Cerebellar nuclear complex (tissue), 1 donor: ENCODE measurements around the gene IRX2.

Experiments used
- DNase-seq, 2 experiments: peaks; one replicate each; lab custom pipeline; 2025; lab: John Stamatoyannopoulos, UW

IRX2 gene

DNA sequence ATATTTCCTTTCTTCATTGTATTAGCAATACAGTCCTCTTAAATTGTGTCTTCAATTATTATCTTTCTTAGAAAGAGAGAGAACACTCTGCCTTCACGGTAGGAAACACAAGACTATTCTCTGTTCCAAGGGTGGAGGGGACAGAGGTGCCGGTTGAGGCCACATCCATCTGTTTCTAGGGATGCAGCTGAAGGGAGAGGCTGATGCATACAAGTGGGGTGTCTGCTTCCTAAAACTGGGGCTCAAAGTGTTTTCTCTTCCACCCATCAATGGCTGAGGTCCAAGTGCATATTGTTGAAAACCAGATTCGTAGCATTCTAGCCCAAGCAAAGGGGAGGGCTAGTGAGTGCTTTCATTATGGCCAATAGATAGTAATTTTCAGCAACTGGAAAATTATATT, 9.5 kb downstream of the IRX2 start:
- DNase-seq = no peak

DNA sequence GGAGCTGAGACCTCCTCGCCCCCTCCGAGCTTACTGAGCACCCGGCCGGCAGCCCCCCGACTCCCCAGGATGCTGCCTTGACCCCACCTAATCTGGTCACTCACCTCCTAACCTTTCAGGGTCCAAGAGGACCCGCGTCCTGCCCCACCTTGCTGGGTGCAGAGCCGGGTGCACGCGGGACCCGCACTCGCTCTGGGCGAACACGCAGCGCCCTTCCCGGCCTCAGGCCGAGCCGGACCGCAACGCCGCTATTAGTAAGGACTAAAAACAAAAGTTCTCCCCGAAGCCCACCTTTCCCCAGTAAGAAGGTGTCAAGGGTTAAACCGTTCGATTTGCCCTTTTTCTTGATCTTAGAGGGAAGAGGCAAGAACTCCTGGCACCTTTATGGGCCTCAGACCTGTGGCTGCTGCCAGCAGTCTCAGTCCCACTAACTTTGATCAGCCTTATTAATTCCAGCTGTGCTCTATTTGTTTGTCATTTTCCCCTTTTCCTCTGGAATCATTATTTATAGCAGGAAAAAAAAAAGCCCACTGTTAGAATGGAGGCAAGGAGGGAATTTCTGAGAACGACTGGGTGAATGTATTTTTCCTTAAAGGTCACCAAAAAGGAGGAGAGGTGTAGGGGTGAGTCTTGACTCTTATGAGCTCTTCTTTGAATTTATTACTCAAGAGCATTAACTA, 10.5 kb downstream of the IRX2 start:
- no peak for DNase-seq

DNA sequence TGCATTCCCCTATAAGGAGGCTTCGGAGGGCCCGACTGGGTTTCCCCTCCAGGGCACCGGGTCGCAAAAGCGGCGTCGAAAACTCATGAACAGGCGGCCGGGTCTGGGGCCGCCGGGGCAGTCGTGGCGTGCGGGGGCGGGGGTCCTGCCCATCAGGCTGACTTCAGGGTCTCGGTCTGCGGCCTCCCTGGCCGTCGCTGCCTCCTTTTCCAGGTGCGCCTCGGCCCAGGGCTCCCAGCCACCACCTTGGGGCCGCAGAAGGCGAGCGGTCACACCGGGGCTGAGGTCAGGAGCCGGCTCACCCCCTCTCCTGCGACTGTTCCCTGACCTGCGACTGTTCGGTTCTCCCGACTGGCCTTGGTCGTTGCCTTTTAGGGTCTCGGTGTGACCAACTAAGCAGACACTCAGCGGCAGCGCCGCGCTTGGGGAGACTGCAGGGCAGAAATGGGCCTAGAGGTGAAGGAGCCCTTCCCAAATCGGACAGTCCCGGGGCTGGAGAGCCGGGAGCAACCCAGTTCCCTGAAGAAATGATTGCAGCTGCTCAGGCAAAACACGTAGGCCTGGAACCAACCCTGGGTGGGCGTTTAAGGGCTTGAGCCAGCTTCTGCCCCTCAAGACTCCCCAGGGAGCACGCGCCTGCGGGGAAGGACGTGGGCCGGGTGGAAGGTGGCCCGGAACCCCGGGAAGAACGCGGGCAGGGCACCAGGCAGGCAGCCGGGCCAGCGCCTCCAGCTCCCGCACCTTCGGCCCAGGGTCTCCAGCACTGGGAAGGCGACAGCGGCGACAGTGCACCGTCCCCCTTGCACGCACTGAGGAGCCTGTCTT, 11.2 kb downstream of the IRX2 start:
- DNase-seq = no peak

DNA sequence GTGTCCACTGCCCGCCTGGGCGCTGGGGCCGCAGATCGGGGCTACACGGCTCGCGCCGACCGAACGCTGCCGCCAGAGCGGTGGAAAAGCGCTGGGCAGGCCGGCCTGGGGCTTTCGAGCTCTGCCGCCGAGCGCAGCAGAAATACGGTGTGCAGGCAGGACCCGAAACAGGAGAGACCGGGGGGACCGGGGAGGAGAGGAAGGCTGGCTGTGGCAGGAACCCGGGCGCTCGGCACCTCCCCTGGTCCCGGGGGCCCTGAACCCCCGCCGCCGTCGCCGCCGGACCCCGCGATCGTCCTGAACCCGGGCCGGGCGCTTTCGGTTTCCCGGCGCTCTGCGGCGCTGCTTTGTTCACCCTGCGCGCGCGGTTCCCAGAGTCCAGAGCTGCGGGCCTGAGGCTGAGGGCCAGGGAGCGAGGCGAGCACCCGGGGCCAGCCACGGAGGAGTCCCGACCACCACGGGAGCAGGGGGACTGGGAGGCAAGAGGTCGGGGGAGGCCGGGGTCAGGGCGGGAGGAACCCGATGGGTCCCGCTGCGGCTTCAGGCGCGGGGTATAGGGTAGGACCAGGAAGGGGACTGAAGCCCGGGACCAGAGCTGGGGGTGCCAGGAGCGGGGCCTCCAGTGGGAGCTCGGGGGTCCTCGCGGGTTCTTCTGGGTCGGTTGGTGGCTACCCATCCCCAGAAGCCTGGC, 12.0 kb downstream of the IRX2 start:
- no peak for DNase-seq

DNA sequence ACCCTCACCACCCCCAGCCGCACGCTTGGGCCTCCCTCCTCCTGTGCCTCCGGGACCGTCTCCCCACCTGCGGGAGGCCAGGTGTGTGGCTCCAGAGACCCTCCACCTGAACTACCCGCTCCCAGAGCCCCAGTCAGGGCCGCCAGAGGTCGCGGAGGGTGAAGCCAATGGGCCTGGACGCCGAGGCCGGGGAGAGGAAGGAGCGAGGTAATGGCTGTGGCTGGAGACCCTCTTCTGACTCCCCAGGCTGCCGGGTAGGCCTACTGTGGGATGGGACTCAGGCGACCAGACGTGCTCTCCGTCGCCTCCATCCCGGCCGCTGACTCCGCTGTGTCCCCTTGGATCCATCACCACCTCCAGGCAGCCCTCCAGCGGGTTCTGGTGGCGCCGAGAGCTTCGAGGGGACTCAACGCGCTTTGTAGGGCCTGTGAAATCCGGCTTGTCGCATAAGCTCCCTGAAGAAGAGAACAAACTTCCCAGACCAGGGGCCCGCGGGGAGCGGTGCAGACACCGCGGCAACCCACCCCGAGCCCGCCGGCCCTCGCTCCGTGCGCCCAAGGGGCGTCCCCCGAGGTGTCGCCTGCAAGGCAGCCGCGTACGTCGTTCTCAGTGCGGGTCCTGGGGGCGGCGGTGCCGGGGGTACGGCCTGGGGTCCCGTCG, 12.6 kb downstream of the IRX2 start:
- no peak for DNase-seq

DNA sequence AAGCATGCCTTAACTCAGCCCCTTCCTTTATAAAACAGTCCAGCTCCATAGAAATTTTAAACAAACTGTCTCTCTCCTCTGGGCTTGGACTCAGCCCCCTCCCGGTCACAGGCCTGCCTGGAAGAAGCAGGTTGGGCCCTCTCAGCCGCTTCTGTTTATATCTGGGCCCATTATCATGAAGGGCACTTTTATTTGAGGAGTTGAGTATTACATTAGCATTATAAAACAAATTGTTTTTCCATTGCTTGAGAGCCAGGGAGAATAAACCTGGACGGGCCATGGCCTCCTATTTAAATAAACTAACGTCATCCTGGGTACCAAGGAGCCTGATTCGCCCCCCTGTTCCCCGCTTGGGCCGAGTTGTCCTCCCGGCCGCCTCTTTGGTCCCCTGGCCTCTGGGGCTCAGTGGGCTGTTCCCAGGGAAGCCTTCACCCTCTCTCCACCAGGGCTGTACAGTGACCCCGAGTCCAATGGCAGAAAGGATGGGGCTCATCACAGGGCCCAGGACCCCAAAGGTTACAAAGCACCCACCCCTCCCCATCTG, 13.2 kb downstream of the IRX2 start:
- no peak for DNase-seq

DNA sequence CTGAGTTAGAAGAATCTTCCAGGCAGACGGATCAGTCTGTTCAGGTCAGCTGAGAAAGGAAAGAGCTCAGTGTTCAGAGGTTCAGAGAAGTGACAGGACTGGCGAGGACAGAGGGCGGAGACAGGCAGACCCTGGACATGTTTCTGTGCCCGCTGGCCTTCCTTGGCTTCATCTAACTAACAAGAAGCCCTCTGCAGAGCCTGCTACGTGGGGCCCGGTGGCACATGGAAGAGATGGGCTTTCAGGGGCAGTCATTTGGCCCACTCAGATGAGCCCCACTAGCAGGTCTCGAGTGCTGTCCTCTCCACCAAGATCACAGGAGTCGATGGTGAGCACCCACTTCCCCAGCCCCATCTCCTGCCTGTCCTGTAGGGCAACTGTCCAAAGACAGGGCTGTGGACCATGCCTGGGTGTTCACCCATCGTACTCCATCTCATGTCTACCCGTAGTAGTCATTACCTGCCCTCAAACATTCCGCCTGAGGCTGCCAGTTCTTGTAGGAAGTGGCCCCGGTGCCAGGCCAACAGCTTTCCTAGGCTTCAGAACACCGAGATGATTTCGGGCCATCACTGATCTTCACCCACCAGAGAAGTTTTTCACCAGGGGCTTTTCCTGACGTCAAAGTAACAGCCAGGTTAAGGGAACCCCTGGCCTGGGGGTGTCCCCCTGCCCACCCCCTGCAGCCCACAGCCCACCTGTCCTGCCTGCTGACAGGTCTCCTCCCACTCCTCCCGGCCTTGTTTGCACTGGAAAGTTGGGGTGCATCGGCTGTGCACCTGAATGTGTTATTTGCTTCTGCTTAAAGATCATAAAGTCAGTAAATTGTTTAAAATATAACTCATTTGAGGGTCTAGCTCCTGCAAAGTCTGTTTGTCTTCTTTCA, 14.0 kb downstream of the IRX2 start:
- DNase-seq = no peak

DNA sequence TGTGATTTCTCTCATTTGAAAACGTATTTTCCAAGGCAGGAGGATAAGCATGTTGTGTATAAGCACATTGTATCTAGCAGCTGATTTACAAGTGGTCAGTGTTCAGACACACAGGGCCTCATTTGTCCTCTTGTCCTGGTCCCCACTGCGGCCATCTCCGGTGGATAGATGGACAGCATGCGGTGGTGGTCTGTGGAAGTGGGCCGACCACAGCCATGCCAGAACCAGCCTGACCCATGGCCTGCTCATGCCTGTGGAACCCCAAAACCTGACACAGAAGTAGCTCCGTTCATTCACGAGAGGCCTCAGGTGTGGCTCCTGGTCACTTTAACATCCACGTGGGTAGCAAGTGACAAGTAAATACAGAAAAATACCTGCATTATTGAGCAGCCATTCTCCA, 14.6 kb downstream of the IRX2 start:
- DNase-seq = no peak

DNA sequence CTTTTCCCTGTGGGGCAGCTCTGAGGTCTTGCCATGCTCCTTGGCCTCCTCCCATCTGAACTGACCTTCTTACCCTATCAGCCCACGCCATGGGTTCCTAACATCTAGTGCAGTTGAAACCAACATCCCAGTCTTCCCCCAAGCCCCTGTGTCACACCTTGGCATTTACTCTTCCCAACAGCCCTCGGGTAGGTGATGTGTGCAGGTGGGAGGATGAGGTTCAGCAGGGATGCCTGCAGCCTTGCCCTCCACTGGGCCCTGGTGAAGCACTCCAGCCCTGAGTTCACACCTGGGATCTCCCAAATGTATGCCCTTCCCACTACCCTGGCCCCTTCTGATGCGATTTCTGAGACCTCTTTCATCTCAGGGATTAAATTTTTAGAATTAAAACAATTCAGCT, 15.5 kb downstream of the IRX2 start:
- DNase-seq = no peak

DNA sequence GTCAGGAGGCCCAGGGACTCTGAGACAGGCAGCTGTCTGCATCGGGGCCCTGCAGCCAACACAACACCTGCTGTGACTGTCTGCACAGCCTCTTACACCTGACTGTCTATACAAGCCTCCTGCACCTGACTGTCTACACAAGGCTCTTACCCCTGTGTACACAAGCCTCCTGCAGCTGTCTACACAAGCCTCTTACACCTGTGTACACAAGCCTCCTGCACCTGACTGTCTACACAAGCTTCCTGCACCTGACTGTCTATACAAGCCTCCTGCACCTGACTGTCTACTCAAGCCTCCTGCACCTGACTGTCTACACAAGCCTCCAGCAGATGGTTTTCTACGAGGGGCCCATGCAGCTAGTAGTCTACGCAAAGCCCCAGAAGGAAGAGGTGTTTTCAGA, 18.6 kb downstream of the IRX2 start:
- no peak for DNase-seq

DNA sequence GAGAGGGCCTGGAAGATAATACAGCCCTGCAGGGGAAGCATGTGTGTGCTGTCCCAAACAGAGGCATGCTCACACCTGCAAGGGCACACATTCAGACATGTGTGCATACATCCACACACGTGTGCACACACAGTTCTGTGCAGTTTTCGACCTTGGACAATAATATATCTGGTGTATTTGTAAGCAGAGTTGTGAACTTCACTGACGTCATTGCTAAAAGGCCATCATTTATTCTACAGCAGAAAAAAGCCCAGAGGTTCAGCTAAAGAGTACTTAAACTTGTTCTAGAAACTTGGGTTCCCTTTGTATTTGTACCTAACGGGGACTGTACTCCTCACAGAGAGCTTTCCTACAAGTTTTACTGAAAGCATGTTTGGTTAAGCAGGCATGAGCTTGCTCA, 19.5 kb downstream of the IRX2 start:
- no peak for DNase-seq

DNA sequence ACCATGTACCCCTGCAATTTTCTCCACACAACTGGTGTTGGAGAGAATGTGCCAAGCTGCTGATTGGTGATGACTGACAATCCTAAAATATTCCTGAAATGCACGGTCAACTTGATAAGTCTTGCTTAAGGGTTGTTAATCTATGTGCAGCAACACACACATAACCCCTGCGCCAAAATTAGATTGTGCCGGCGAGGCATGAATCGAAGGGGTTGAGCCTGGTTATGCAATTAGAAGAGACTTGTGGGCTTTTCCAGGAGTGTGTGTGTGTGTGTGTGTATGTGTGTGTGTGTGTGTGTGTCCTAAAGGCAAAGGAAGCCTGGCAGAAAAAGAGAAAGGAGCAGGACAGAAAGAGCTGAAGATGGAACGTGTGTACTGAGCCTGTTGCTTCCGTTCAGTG, 22.3 kb downstream of the IRX2 start:
- DNase-seq = no peak

DNA sequence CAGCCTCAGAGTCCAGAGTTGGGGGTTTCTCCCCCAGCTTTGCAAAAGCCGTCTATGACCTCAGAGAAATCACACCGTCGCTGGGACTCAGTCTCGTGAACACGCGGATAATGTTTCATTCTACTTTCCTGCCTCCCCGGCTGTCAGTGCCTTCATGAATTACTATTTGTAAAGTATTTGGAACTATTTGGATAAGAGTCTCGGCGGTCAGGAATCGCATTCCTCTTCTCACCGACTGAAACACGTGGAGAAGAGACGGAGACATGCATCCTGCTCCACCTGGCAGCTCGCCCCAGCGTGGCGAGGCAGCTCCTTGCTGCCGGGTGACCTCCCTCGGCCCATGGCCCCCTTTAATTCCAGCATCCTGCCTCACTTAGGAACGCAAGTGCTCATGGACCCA, 23.9 kb downstream of the IRX2 start:
- DNase-seq = no peak

DNA sequence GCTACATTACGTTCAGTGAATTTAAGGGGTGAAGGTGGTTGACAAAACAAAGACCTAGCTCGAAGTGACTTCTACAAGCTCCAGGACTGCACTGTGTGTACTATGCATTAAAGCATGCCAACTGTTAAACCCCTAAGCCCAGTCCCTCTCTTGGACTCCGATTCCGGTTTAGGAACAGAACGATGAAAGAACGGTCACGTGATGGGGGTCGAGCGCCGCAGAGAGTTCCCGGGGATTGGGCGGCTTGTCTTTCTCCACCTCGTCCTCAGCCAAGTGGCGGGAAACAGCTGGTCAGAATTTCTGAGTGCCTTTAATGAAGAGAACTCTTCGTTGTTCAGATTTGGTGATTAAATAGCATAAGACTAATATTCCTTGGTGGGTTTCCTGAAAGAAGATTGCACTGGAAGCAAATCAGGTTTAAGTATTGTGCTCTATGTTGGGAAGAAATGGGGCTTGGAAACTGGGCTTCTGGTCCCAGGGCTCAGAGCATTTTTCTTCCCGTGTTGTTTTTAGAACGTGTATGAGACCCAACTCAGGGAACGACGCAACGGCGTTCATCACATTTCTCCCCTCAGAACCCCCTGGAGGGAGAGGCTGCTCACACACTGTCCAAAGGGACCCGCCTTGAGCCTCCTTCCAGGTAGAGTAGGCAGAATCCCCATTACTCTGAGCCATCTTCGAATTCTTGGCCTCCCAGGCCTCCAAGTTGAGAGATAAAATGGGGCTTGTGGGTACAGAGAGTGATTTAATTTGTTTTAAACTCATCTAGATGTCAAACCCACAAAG, 25.3 kb downstream of the IRX2 start:
- DNase-seq = no peak

DNA sequence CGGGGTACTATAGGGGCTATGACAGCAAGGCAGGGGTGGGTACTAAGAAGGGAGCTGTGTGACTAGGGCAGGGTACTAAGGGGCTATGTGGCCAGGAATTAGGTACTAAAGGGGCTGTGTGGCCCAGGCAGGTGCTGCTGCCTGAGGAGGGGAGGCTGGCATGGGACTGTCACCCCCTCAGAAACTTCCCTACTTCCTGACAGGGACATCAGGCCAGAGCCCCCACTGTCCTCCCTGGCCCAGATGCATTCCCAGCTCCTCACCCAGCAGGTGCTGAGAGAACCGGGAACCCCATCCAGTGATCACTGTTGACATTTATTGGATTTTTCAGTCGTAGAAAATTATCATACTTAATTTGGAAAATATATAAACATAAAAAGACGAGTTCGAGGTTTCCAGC, 26.6 kb downstream of the IRX2 start:
- DNase-seq = no peak

DNA sequence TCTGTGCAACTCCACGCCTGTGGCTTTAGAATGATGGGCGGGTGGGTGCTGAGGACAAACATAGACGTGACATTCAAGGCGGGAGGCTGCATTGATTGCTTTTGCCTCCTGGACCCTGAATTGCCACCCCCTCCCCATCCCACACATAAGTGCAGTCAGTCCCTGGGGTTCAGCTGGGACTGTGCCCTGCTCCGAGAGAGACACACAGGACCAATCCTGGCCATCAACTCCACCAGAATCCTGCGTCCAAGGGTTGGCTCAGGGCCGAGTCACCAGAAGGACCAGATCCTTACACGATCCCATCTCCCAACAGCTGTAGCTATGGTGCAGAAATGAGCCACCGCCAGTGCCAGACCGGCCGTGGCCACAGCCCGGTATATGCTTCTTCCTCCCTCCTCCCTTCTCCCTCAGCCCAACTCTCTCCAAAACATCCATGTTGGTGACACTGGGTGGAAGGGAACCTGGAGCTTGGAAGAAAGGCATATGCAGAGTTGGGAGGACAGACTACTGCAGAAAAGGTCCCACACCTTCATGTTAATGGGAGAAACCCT, 27.4 kb downstream of the IRX2 start:
- DNase-seq = no peak

DNA sequence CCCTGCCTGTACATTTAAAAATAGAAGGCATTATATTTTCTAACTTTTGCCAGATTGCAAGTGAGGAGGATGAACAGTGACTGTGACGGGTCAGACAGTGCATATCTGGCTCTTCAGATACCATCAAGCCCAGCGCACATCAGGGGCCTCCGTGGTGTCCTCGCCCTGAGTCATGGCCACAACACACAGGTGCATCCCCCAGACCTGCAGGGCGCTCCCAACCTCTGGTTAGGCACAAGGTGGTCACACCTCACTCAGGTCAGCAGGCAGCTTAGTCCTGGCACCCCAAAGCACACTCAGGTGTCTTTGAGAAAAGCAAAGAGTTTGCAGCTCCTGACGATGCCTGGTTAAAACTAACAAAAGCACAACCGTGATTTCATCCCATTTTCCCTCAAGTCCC, 28.6 kb downstream of the IRX2 start:
- no peak for DNase-seq

DNA sequence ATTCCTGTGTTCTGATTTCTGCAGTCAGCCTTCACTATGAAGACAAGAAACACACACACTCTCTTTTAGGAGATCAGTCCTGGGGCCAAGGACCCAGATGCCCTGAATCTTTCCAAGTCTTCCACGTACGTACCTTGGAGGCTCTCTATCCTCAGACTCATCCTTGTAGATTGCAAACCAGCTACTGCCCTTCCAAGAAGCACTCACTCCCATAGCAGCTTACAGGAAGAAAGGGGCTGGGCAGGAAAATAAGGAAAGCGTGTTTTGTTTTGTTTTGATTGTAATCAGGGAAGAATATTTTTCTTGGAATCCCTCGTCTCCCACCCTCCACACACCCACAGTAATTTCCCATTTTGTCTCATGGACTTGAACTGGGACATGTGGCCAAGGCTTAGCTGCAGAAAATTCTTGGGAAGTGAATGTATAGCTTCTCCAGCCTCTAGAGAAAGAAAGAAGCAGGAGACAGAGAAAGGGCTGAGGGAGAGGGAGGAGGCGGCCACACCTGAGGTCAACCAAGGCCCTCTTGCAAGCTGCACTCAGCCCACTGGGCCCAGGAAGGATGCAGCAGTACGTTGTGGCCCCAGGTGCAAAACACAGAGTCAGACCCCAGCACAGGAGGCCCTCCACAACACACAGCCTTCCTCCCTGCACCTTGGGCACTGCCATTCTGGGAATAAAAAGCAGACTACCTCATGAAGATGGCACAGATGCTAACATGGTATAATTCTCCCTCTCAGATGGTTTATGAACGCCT, 29.9 kb downstream of the IRX2 start:
- no peak for DNase-seq

DNA sequence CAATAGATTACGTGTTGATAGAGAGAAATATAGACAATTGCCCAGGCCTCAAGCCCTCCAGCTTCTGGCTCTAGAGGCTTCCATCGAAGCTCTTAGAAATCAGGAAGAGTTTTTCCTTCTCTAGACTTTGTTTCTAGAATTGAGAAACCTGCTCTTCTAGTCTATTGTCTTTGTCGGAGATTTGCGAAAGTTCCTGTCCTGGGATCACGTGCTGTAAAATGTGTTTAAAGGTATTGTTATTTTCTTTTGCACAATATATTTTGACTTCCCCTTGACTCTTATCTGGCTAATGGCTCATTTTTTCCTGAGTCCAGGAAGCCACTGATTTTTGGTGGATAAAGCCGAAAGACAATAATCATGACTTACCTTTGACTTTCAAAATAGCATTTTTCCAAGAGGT, 32.1 kb downstream of the IRX2 start:
- DNase-seq = no peak
